GM12878 (cell line): ENCODE data around the gene RPL29. TPM values are rescaled to one million over a fixed set of nuclear protein-coding genes. Genes with fewer than 3 reads are reported as not detected.

ENCODE experiments used
- ATAC-seq: fragments of 200-7000 bp; cut with Tn5 transposase; 3 replicates; pipeline ENCODE4 v1.9.1; 2020; ENCODE audit warnings: mild to moderate bottlenecking, moderate library complexity
- BruUV-seq: library from RNA; stranded (reverse); fragments of 400-500 nt; replicated peaks from 2 replicates; lab custom pipeline; 2021; lab: Mats Ljungman, UMichigan
- CTCF ChIA-PET: fragments of 300-600 bp; sonication (Branson Sonifier 250); formaldehyde crosslinking; extraction: SDS; loops from one replicate; lab custom pipeline; 2021; ENCODE audit warnings: inconsistent platforms; lab: Yijun Ruan, JAX
- POLR2A ChIA-PET: fragments of 350-600 bp; formaldehyde crosslinking; extraction: SDS; loops from one replicate; lab custom pipeline; 2021; ENCODE audit warnings: inconsistent platforms; lab: Charles Lee
- RAD21 ChIA-PET: fragments of 300-600 bp; sonication (Branson Sonifier 250); formaldehyde crosslinking; loops from one replicate; lab custom pipeline; 2023; ENCODE audit warnings: antibody characterized with exemption; ENCODE audit not compliant: unreplicated experiment; lab: Charles Lee
- SMC1A ChIA-PET: fragments of 300-600 bp; sonication (Branson Sonifier 250); formaldehyde crosslinking; loops from one replicate; lab custom pipeline; 2023; ENCODE audit not compliant: unreplicated experiment, uncharacterized antibody; lab: Charles Lee
- DNase-seq: peaks from one replicate; pipeline ENCODE4 v3.0.0-alpha.2; 2011; ENCODE audit warnings: low read depth, low spot score
- FAIRE-seq: peaks from 3 replicates; lab custom pipeline; 2011; peaks lifted over from hg19 to GRCh38; lab: Jason Lieb, UNC
- H2AFZ ChIP-seq: 2 replicates; pipeline ENCODE4 v1.6.0; 2011; ENCODE audit warnings: low read depth, low read length, control low read depth; ENCODE audit not compliant: control insufficient read depth
- H3K27ac ChIP-seq: 2 replicates; pipeline ENCODE4 v1.5.1; 2011; ENCODE audit warnings: control low read depth; ENCODE audit not compliant: control insufficient read depth, insufficient read depth
- H3K27me3 ChIP-seq, 2 experiments: replicated peaks in 1 of 2; 2 replicates each; pipeline versions ENCODE4 v1.6.0 to v1.6.1; 2011; ENCODE audit warnings: low read length in 1 of 2; ENCODE audit not compliant: control insufficient read depth in 2 of 2, insufficient read depth in 2 of 2
- H3K36me3 ChIP-seq, 2 experiments: 2 replicates each; pipeline ENCODE4 v1.5.1; 2011; ENCODE audit warnings: low read length in 1 of 2; ENCODE audit not compliant: control insufficient read depth in 2 of 2, insufficient read depth in 2 of 2
- H3K4me1 ChIP-seq: 2 replicates; pipeline ENCODE4 v1.6.1; 2011; ENCODE audit warnings: mild to moderate bottlenecking, low read length, moderate library complexity, mixed read lengths; ENCODE audit not compliant: control insufficient read depth, insufficient read depth
- H3K4me2 ChIP-seq: 2 replicates; pipeline ENCODE4 v1.6.0; 2011; ENCODE audit warnings: control low read depth; ENCODE audit not compliant: control insufficient read depth, insufficient read depth
- H3K4me3 ChIP-seq: fragments of 200-600 bp; sonication (generic); 2 replicates; pipeline ENCODE4 v1.5.1; 2016
- H3K79me2 ChIP-seq: 2 replicates; pipeline ENCODE4 v1.6.0; 2011; ENCODE audit warnings: low read length; ENCODE audit not compliant: control insufficient read depth, insufficient read depth
- H3K9ac ChIP-seq: 2 replicates; pipeline ENCODE4 v1.8.0; 2011; ENCODE audit warnings: low read length, control low read depth, mixed read lengths; ENCODE audit not compliant: control insufficient read depth, insufficient read depth
- H3K9me3 ChIP-seq: replicated peaks from 3 replicates; pipeline ENCODE4 v1.5.1; 2011; ENCODE audit warnings: mild to moderate bottlenecking, low read length; ENCODE audit not compliant: control insufficient read depth, insufficient read depth
- H4K20me1 ChIP-seq: 2 replicates; pipeline ENCODE4 v1.6.0; 2011; ENCODE audit not compliant: control insufficient read depth, insufficient read depth
- BCL11A ChIP-seq: IDR thresholded peaks from 2 replicates; pipeline ENCODE4 v1.6.1; 2011; ENCODE audit warnings: low read depth, low read length
- BRCA1 ChIP-seq: IDR thresholded peaks from 2 replicates; pipeline ENCODE4 v1.6.1; 2011; ENCODE audit warnings: low read depth, low read length, improper control_type of control experiment
- CEBPB ChIP-seq, 2 experiments: fragments of 150-350 bp in 1 of 2; IDR thresholded peaks; 2 replicates each; pipeline ENCODE4 v1.6.1; 2012 to 2014; ENCODE audit warnings: low read depth in 2 of 2, low read length in 2 of 2, borderline replicate concordance in 1 of 2, inconsistent platforms in 1 of 2
- EGR1 ChIP-seq, 2 experiments: IDR thresholded peaks; 1 replicate in 1 of 2; 2 replicates in 1 of 2; pipeline ENCODE4 v1.6.1; 2011 to 2012; ENCODE audit warnings: low read depth in 2 of 2, low read length in 2 of 2, borderline replicate concordance in 1 of 2, mild to moderate bottlenecking in 1 of 2, moderate library complexity in 1 of 2
- FOXM1 ChIP-seq: IDR thresholded peaks from 2 replicates; pipeline ENCODE4 v1.6.1; 2012; ENCODE audit warnings: low read depth, mild to moderate bottlenecking, inconsistent platforms, low read length, moderate library complexity
- GABPA ChIP-seq: IDR thresholded peaks from 2 replicates; pipeline ENCODE4 v1.6.1; 2014; ENCODE audit warnings: antibody characterized with exemption, low read depth, mild to moderate bottlenecking, inconsistent platforms
- HDAC2 ChIP-seq: fragments of 200-600 bp; sonication (generic); IDR thresholded peaks from 2 replicates; pipeline ENCODE4 v1.6.1; 2017
- MTA2 ChIP-seq: fragments of 450-650 bp; IDR thresholded peaks from 2 replicates; pipeline ENCODE4 v1.6.1; 2016; ENCODE audit warnings: low read depth, mild to moderate bottlenecking, moderate library complexity
- NBN ChIP-seq: fragments of 450-650 bp; IDR thresholded peaks from 2 replicates; pipeline ENCODE4 v1.6.1; 2016
- NR2F1 ChIP-seq: fragments of 450-650 bp; conservative IDR thresholded peaks from 2 replicates; pipeline ENCODE4 v1.6.1; 2017; ENCODE audit warnings: mild to moderate bottlenecking
- PAX8 ChIP-seq: fragments of 450-650 bp; IDR thresholded peaks from 2 replicates; pipeline ENCODE4 v1.6.1; 2017; ENCODE audit warnings: mild to moderate bottlenecking, moderate library complexity
- RAD21 ChIP-seq: IDR thresholded peaks from 2 replicates; pipeline ENCODE4 v1.6.1; 2011; ENCODE audit warnings: mild to moderate bottlenecking, low read depth, low read length, moderate library complexity; ENCODE audit not compliant: insufficient read depth
- RBBP5 ChIP-seq: fragments of 200-600 bp; sonication (generic); conservative IDR thresholded peaks from 2 replicates; pipeline ENCODE4 v1.6.1; 2016
- RFX5 ChIP-seq: IDR thresholded peaks from 2 replicates; pipeline ENCODE4 v1.6.1; 2011; ENCODE audit warnings: low read depth, low read length, improper control_type of control experiment
- SIN3A ChIP-seq: IDR thresholded peaks from 2 replicates; pipeline ENCODE4 v1.6.1; 2012; ENCODE audit warnings: low read depth, low read length, improper control_type of control experiment
- SIX5 ChIP-seq: IDR thresholded peaks from 2 replicates; pipeline ENCODE4 v1.6.1; 2011; ENCODE audit warnings: mild to moderate bottlenecking, low read depth, low read length, moderate library complexity; ENCODE audit not compliant: severe bottlenecking
- SRF ChIP-seq, 2 experiments: IDR thresholded peaks; 2 replicates each; pipeline ENCODE4 v1.6.1; 2011; ENCODE audit warnings: low read depth in 2 of 2, low read length in 2 of 2, mild to moderate bottlenecking in 1 of 2, moderate library complexity in 1 of 2
- ZNF24 ChIP-seq: fragments of 450-650 bp; IDR thresholded peaks from 2 replicates; pipeline ENCODE4 v1.6.1; 2017; ENCODE audit warnings: antibody characterized with exemption, mild to moderate bottlenecking
- ZNF274 ChIP-seq: IDR thresholded peaks from one replicate; pipeline ENCODE4 v1.8.0; 2011; ENCODE audit not compliant: insufficient read length, insufficient read depth
- ZSCAN29 ChIP-seq: fragments of 450-650 bp; IDR thresholded peaks from 2 replicates; pipeline ENCODE4 v1.6.1; 2017; ENCODE audit warnings: mild to moderate bottlenecking, moderate library complexity
- WGBS: methylation state at CpG from one replicate; pipeline ENCODE4 v1.1.6; 2016; ENCODE audit warnings: low lambda C conversion rate; ENCODE audit not compliant: insufficient replicate concordance, insufficient coverage; ENCODE audit errors: missing lambda C conversion rate; 5-methylcytosine and 5-hydroxymethylcytosine counted together
- in situ Hi-C: fragments of 300-500 bp; cut with MboI; formaldehyde crosslinking; loops from 9 replicates; pipeline ENCODE4 v1.14.3; 2018; ENCODE audit warnings: mixed read lengths
- intact Hi-C: fragments of 100-400 bp; cut with micrococcal nuclease; formaldehyde crosslinking; loops from one replicate; pipeline ENCODE4 v1.14.2; 2022; ENCODE audit not compliant: unreplicated experiment
- polyA plus RNA-seq, 11 experiments: library from polyadenylated mRNA; depleted of rRNA in 4 of 11; unstranded in 6 of 11; stranded (reverse) in 5 of 11; fragments of >200 nt; fragmentation: Nextera tagmentation in 4 of 11; fragmentation: Illumina TruSeq in 1 of 11; extraction: Ambion mirVana in 4 of 11; extraction: Trizol in 1 of 11; gene quantifications; 1 replicate in 1 of 11; 2 replicates in 10 of 11; pipeline versions ENCODE4 v1.2.1 to v1.2.3, GENCODE V29; 2011 to 2016; ENCODE audit warnings: inconsistent platforms in 2 of 11, missing spikeins in 2 of 11, low read depth in 1 of 11
- total RNA-seq, 4 experiments: library from RNA; depleted of rRNA in 3 of 4; stranded (reverse); fragments of >200 nt in 3 of 4; fragmentation: Illumina TruSeq in 1 of 4; extraction: Trizol in 1 of 4; gene quantifications; 2 replicates each; pipeline versions ENCODE4 v1.2.1 to v1.2.3, GENCODE V29; 2013 to 2021

RPL29 gene
- total and polyA plus RNA-seq, 10 of the 15 experiments (the other 5 are each of a cell fraction or from before 2014, with no cell fraction given), result 1,053 to 2,477 (median 1,657) TPM

DNA sequence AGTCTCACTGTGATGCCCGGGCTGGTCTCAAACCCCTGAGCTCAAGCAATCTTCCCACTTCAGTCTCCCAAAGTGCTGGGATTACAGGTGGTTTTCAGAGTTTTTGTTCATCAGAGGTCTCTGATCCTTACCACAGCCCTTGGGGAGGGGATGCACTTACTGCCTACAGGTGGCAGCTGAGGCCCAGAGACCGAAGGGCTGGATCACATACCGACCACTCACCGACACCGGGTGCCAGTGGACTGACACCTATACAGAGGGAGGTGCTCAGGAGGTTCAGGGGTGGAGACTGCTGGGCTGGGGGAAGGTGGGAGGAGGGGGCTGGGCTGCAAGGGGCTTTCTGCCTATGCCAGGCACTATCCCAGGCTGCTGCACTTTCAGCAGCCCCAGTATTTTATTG is 41.1 kb upstream of the RPL29 start:
- no peak for TF ChIP-seq ZNF274
- no peak for TF ChIP-seq ZSCAN29
- TF ChIP-seq EGR1 (IDR thresholded peaks at IDR 0.05; ENCODE audit: borderline replicate concordance in 1 of 2, low read depth in 2 of 2, low read length in 2 of 2), result no peak
- TF ChIP-seq SRF (IDR thresholded peaks at IDR 0.05; ENCODE audit: low read depth in 2 of 2, low read length in 2 of 2), result no peak
- TF ChIP-seq GABPA, result no peak
- TF ChIP-seq HDAC2, result no peak
- no peak for TF ChIP-seq NBN
- no peak for TF ChIP-seq SIX5
- no peak for TF ChIP-seq RAD21
- no peak for TF ChIP-seq PAX8
- no peak for TF ChIP-seq CEBPB (IDR thresholded peaks at IDR 0.05; ENCODE audit: borderline replicate concordance in 1 of 2, low read depth in 2 of 2, low read length in 2 of 2)
- no peak for TF ChIP-seq BRCA1
- TF ChIP-seq MTA2, result no peak
- TF ChIP-seq ZNF24, result no peak
- TF ChIP-seq SIN3A, result no peak
- TF ChIP-seq FOXM1, result no peak
- no peak for TF ChIP-seq BCL11A
- TF ChIP-seq RFX5, result no peak
- no peak for TF ChIP-seq NR2F1
- no peak for TF ChIP-seq RBBP5
- ATAC-seq, result 0 out of 3 replicates have a peak, but pooled peaks have one; percentile 6
- no peak for DNase-seq
- intact Hi-C loops (no loop called here), in situ Hi-C loops (no loop called here)
- no peak for FAIRE-seq
- Histone ChIP-seq H3K9ac (no peak overlapping the region), H4K20me1 (no peaks in the 10 kb centered on the region), H3K79me2 (no peaks in the 10 kb centered on the region), H3K27me3 (no peaks in the 10 kb centered on the region), H2AFZ (no peak overlapping the region), H3K4me3 (no peak overlapping the region), H3K36me3 (no peaks in the 10 kb centered on the region), H3K9me3 (no peaks in the 10 kb centered on the region; the same call in 2 of the 3 replicates), H3K4me1 (peaks cover 7% of the 10 kb centered on the region; the same call in 1 of the 2 replicates), H3K4me2 (no peak overlapping the region), H3K27ac (no peak overlapping the region)
- WGBS, result 38% methylated on average over 5 of the region's 5 CpGs
- ChIA-PET RAD21 (interaction anchor here (0.7 to 4.5 kb wide), 16 partner anchors 11 to 1718 kb away, joined by 3 to 48 read pairs (median 4); partner anchors contain the start of genes POC1A and RPL29), CTCF (interaction anchor here (0.8 to 4.6 kb wide), 11 partner anchors 12 to 108 kb away, joined by 4 to 44 read pairs (median 8); partner anchors contain the start of gene DUSP7), POLR2A (interaction anchor here (0.7 to 2.7 kb wide), 8 partner anchors 11 to 27 kb away, joined by 3 to 17 read pairs (median 8); partner anchors contain the start of gene DUSP7), SMC1A (interaction anchor here (0.7 to 3.8 kb wide), 14 partner anchors 9 to 86 kb away, joined by 3 to 37 read pairs (median 6); partner anchors contain the start of gene RPL29)
- no TSS peak for BruUV-seq
